NCI-H446 treated with DMSO at 0.1 percent for 48 hours (cell line): ENCODE data around the gene RBMY1A1.
"Not testable (repeated sequence)": the region's sequence is repeated elsewhere in the genome, so short reads cannot be mapped to it uniquely, and the experiment has no call there.

Source experiments
- DNase-seq: peaks from one replicate; lab custom pipeline; 2025; lab: John Stamatoyannopoulos, UW

The RBMY1A1 gene

DNA sequence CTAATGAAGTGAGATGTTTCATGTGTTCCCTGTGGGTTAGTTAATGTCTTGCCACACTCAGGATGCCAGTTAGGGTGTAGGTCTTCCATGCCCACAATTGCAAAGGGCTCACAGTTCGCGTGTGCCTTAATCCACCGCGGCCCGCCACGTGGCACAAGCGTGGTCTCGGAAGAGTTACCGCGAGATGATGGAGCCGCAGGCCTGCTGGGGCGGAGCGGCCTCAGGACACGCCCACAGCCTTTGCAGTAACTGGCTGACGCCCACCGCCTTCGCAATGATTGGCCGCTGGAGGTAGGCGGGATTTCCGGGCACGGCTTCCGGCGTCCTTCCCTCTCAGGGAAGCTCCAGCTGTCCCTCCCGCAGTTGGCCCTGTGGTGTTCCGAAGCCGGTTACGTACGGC lies at the start of gene RBMY1A1:
RBMY1A1 (plus strand) TSS at position 301 of the 400 bp plus-strand sequence. CDS start 2,013 bp downstream, outside the sequence.
- DNase-seq, result not testable (repeated sequence)

DNA sequence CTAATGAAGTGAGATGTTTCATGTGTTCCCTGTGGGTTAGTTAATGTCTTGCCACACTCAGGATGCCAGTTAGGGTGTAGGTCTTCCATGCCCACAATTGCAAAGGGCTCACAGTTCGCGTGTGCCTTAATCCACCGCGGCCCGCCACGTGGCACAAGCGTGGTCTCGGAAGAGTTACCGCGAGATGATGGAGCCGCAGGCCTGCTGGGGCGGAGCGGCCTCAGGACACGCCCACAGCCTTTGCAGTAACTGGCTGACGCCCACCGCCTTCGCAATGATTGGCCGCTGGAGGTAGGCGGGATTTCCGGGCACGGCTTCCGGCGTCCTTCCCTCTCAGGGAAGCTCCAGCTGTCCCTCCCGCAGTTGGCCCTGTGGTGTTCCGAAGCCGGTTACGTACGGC lies 23.6 kb upstream of the RBMY1A1 start, which contains the start of gene RBMY1B:
RBMY1B (plus strand) TSS at position 301 of the 400 bp plus-strand sequence. CDS start 2,013 bp downstream, outside the sequence.
- not testable (repeated sequence) for DNase-seq

DNA sequence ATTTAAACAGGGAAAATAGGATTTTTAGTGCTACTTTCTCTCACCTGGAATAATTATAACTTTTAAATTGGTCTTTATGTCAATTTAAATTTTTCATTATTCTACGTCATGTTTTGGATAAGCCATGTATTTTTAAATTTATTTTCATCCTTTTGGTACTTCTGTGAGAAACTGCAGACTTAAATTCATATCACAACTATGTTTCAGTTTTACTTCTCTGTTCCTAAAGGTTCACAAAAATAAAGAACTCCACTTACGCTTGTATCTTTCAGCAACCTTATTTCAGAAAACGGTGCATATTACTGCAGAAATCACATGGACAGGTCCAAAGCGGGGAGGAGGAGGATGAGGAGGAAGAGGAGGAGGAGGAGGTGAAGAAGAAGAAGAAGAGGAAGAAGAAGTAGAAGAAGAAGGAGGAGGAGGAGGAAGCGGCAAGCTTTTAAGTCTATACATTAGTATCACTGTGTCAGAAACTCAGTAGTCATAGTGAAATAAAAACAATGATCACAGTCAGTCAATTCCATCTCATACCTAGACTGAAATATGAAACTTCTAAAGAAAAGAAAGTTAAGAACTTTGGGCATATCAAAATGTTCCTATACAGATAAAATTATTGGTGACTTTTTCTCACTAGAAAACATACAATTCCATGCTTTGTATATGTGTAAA lies 24.8 kb downstream of the RBMY1A1 start:
- not testable (repeated sequence) for DNase-seq

DNA sequence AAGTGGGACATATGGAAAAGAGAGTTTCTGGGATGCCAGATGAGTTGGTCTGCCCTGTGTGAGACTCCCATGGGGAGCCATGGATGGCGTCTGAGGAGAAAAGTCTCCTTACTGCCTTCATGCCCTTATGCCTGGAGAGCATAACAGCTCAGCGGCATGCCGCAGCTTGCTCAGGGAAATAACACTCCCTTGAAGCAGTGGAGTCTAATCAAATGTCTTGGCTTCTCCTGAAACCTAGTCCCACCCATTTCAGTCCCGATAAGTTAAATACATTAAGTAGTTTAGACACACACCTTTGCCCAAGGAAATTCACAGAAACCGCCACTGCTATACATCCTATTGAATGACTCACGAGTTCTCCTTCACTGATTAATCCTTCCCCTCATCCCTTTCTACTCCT lies 50.8 kb downstream of the RBMY1A1 start:
- DNase-seq, result no peak

DNA sequence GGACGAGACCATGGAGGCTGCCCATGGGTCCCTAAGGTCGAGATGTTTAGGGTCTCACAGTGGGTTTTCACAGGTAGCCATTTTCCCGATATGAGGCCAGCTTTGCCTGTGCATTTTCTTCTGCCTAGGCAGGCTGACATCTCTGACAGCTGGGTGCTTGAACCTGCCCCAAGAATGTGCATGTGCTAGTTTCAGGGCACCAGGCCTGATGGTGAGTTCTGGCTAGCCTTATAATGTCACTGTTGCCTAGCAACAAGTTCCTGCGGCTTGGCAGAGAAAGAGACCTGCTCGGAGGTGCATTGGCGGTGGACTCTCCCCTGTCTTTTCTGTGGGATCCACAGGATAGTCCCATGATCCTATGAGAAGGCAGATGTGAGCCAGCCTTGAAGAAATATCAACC lies 51.8 kb downstream of the RBMY1A1 start:
- not testable (repeated sequence) for DNase-seq

DNA sequence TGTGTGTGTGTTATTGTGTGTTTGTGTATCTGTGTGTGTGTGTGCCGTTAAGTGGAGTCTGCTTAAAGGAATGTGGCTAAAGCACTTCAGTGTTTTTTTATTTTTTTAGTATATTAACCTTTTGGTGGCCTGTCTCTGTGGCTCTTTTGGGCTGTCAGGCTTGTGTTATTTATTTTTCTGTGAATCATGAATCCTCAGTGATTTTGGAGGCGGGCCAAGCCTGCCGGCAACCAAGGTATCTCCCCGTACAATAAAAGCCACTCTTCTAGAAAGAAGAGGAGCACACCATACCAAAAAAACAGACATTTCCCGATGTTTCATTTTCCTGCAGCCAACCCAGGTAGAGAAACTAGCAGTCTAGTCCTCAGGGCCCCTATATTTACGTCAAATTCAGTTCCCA lies 57.4 kb downstream of the RBMY1A1 start:
- no peak for DNase-seq

DNA sequence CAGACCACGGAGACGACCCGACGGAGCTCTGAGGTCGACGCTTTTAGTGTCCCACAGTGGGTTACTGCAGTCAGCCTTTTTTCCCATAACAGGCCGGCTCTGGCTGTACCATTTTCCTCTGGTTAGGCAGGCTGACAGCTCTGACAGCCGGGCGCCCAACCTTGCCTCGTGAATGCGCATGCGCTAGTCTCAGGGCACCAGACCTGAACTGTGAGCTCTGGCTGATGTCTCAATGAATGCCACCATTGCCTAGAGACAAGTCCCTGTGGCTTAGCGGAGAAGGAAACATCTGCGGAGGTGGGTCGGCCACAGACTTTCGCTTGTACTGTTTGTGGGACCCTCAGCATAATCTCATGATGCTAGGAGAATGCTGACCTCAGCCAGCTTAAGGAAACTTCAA lies 61.6 kb downstream of the RBMY1A1 start:
- not testable (repeated sequence) for DNase-seq
